Measurements from ENCODE around the gene PJA1. TPM values are rescaled to one million over a fixed set of nuclear protein-coding genes. Genes with fewer than 3 reads are reported as not detected.

PJA1 gene
- total RNA-seq, 1 experiment from 2014 or later = 13.4 TPM

DNA sequence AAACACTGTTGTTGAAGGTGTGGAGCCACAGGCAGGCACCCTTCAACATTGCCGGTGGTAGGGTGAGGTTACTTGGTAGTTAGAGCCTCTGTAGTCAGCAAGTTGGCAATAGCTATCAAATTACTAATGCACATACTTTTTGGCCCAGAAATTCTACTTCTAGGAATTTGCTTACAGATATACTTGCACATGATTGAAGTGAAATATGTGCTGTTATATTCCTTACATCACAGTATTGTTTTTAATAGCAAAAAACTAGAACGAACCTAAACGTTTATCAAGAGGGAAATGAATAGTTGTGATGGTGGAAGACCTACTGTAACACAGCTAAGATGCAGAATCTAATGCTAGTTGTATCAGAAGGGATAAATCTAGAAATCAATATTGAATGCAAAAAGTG, 7.7 kb upstream of the PJA1 start:
- Mint-ChIP-seq H3K27ac (ENCODE audit: unreplicated experiment) (no peak overlapping the region), H3K27me3 (ENCODE audit: insufficient read depth, unreplicated experiment) (no peaks in the 10 kb centered on the region), H3K4me3 (ENCODE audit: unreplicated experiment) (no peak overlapping the region), H3K4me1 (ENCODE audit: low read depth, unreplicated experiment) (no peaks in the 10 kb centered on the region), H3K9me3 (ENCODE audit: unreplicated experiment) (no peaks in the 10 kb centered on the region), H3K36me3 (ENCODE audit: insufficient read depth, unreplicated experiment) (no peaks in the 10 kb centered on the region)
- intact Hi-C loops (cut with micrococcal nuclease; ENCODE audit: unreplicated experiment) = no loop called here
- Histone ChIP-seq H3K36me3 (ENCODE audit: control insufficient read depth, insufficient read depth, low read length) (no peaks in the 10 kb centered on the region), H3K9me3 (no peaks in the 10 kb centered on the region), H3K4me3 (ENCODE audit: low read depth, low read length) (no peak overlapping the region), H3K4me1 (no peaks in the 10 kb centered on the region), H3K27me3 (replicated peaks; ENCODE audit: control insufficient read depth, insufficient read depth, low read length) (no peaks in the 10 kb centered on the region)
- DNase-seq = no peak
- CTCF ChIA-PET = no interaction called here
- BruUV-seq (replicated peaks) = no TSS peak
- POLR2A ChIA-PET = no interaction called here
- TF ChIP-seq, protein P1, sequence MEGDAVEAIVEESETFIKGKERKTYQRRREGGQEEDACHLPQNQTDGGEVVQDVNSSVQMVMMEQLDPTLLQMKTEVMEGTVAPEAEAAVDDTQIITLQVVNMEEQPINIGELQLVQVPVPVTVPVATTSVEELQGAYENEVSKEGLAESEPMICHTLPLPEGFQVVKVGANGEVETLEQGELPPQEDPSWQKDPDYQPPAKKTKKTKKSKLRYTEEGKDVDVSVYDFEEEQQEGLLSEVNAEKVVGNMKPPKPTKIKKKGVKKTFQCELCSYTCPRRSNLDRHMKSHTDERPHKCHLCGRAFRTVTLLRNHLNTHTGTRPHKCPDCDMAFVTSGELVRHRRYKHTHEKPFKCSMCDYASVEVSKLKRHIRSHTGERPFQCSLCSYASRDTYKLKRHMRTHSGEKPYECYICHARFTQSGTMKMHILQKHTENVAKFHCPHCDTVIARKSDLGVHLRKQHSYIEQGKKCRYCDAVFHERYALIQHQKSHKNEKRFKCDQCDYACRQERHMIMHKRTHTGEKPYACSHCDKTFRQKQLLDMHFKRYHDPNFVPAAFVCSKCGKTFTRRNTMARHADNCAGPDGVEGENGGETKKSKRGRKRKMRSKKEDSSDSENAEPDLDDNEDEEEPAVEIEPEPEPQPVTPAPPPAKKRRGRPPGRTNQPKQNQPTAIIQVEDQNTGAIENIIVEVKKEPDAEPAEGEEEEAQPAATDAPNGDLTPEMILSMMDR (IDR thresholded peaks at IDR 0.05; ENCODE audit: insufficient read depth in 1 of 2, low read depth in 1 of 2, low read length in 1 of 2, severe bottlenecking in 1 of 2, unreplicated experiment in 1 of 2) = no peak

DNA sequence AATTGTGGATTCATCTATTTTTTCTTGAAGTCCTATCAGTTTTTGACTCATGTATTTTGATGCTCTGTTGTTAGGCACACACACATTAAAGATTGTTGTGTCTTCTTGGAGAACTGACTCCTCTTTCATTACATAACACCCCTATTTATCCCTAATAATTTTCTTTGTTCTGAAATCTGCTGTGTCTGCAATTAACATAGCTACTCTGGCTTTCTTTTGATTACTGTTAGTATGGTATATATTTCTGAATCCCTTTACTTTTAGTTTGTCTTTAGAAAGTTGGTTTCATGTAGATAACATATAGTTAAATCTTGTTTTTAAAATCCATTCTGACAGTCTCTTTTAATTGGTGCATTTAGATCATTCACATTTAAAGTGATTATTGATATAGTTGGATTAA, 5.1 kb upstream of the PJA1 start:
- no peaks in the 10 kb centered on the region for H3K36me3 ChIP-seq (ENCODE audit: control insufficient read depth, insufficient read depth, low read length)
- no peak overlapping the region for H3K27ac Mint-ChIP-seq (ENCODE audit: unreplicated experiment)
- no peaks in the 10 kb centered on the region for H3K9me3 ChIP-seq
- intact Hi-C loops (cut with micrococcal nuclease; ENCODE audit: unreplicated experiment) = no loop called here
- H3K4me1 ChIP-seq = no peaks in the 10 kb centered on the region
- no peaks in the 10 kb centered on the region for H3K27me3 Mint-ChIP-seq (ENCODE audit: insufficient read depth, unreplicated experiment)
- H3K4me3 Mint-ChIP-seq (ENCODE audit: unreplicated experiment) = no peak overlapping the region
- ChIA-PET CTCF (no interaction called here), POLR2A (no interaction called here)
- no peaks in the 10 kb centered on the region for H3K9me3 Mint-ChIP-seq (ENCODE audit: unreplicated experiment)
- H3K27me3 ChIP-seq (replicated peaks; ENCODE audit: control insufficient read depth, insufficient read depth, low read length) = no peaks in the 10 kb centered on the region
- BruUV-seq (replicated peaks) = no TSS peak
- TF ChIP-seq, protein P1 (IDR thresholded peaks at IDR 0.05; ENCODE audit: insufficient read depth in 1 of 2, low read depth in 1 of 2, low read length in 1 of 2, severe bottlenecking in 1 of 2, unreplicated experiment in 1 of 2) = no peak
- DNase-seq = no peak
- H3K4me3 ChIP-seq (ENCODE audit: low read depth, low read length) = no peak overlapping the region
- no peaks in the 10 kb centered on the region for H3K4me1 Mint-ChIP-seq (ENCODE audit: low read depth, unreplicated experiment)
- no peaks in the 10 kb centered on the region for H3K36me3 Mint-ChIP-seq (ENCODE audit: insufficient read depth, unreplicated experiment)

DNA sequence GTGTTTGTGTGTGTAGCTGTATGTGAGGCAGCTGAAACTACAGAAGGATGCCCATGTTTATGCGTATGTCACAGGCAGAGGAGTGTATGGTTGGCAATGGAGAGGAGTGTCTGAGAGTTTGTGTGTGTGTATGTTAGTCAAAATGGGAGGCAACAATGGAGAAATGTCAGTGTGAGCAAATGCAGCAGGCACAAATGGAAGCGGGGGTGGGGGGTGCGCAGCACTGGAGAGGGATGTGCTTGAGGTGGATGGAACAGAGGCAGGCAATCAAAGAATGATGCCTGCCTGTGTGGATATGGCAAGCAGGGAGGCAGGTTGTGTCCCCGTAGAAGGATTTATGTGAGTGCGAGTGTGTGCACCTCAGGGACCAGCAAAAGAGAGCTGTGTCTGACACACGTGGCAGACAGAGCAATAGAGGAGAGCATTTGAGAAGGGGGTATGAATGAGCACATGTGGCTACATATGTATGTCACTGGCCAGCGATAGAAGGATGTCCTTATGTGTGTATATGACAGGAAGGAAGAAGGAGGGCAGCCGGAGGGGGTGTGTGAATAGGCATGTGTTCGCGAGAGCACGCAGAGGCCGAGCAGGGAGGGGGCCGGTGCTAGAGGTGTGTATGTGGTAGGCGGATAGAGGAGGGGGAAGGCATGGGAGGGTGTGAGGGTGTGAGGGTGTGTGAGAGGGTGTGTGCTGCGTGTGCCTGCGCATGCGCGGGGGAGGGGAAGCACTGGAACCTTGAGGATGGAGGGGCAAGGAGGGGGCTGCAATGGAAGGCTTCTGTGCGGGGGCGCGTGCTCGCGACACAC, 1.1 kb downstream of the PJA1 start:
- H3K27me3 ChIP-seq (replicated peaks; ENCODE audit: control insufficient read depth, insufficient read depth, low read length) = no peaks in the 10 kb centered on the region
- Mint-ChIP-seq H3K27me3 (ENCODE audit: insufficient read depth, unreplicated experiment) (no peaks in the 10 kb centered on the region), H3K4me3 (ENCODE audit: unreplicated experiment) (peak overlapping the region; percentile 71), H3K4me1 (ENCODE audit: low read depth, unreplicated experiment) (peaks cover 10% of the 10 kb centered on the region), H3K36me3 (ENCODE audit: insufficient read depth, unreplicated experiment) (peaks cover 5% of the 10 kb centered on the region), H3K27ac (ENCODE audit: unreplicated experiment) (no peak overlapping the region), H3K9me3 (ENCODE audit: unreplicated experiment) (no peaks in the 10 kb centered on the region)
- no peaks in the 10 kb centered on the region for H3K36me3 ChIP-seq (ENCODE audit: control insufficient read depth, insufficient read depth, low read length)
- H3K4me3 ChIP-seq (ENCODE audit: low read depth, low read length) = peak overlapping the region; percentile 47
- H3K4me1 ChIP-seq = no peaks in the 10 kb centered on the region
- intact Hi-C loops (cut with micrococcal nuclease; ENCODE audit: unreplicated experiment) = no loop called here
- ChIA-PET POLR2A (no interaction called here), CTCF (no interaction called here)
- BruUV-seq (replicated peaks) = no TSS peak
- TF ChIP-seq, protein P1 (IDR thresholded peaks at IDR 0.05; ENCODE audit: insufficient read depth in 1 of 2, low read depth in 1 of 2, low read length in 1 of 2, severe bottlenecking in 1 of 2, unreplicated experiment in 1 of 2) = no peak
- H3K9me3 ChIP-seq = no peaks in the 10 kb centered on the region
- no peak for DNase-seq

All from Caco-2 (cell line).